Neuronal stem cell (in vitro differentiated cells): Measurements from ENCODE around the gene KIDINS220.

Experiments used
- DNase-seq: peaks from one replicate; pipeline ENCODE4 v3.0.0-alpha.2; 2013; ENCODE audit warnings: low spot score
- H2AFZ ChIP-seq: one replicate; pipeline ENCODE4 v1.6.1; 2013; ENCODE audit warnings: mild to moderate bottlenecking, low read length, inconsistent platforms
- H2AK5ac ChIP-seq: 2 replicates; pipeline ENCODE4 v1.6.1; 2013; ENCODE audit warnings: low read depth, mild to moderate bottlenecking, inconsistent platforms, low read length, moderate library complexity, mixed read lengths
- H2BK120ac ChIP-seq: 2 replicates; pipeline ENCODE4 v1.6.1; 2013; ENCODE audit warnings: low read depth, mild to moderate bottlenecking, inconsistent platforms, low read length, moderate library complexity, mixed read lengths
- H2BK12ac ChIP-seq: one replicate; pipeline ENCODE4 v1.6.1; 2013; ENCODE audit warnings: low read length, inconsistent platforms
- H2BK15ac ChIP-seq: 2 replicates; pipeline ENCODE4 v1.6.1; 2013; ENCODE audit warnings: mild to moderate bottlenecking, low read length, inconsistent platforms, mixed read lengths
- H2BK5ac ChIP-seq: one replicate; pipeline ENCODE4 v1.6.1; 2013; ENCODE audit warnings: inconsistent platforms, mild to moderate bottlenecking, low read length, moderate library complexity
- H3K14ac ChIP-seq: one replicate; pipeline ENCODE4 v1.6.1; 2013; ENCODE audit warnings: low read length, inconsistent platforms
- H3K18ac ChIP-seq: 2 replicates; pipeline ENCODE4 v1.6.1; 2013; ENCODE audit warnings: low read length, inconsistent platforms
- H3K23ac ChIP-seq: 2 replicates; pipeline ENCODE4 v1.6.1; 2013; ENCODE audit warnings: low read depth, mild to moderate bottlenecking, mixed read lengths, low read length, inconsistent platforms; ENCODE audit not compliant: poor library complexity
- H3K27ac ChIP-seq: replicated peaks from 3 replicates; pipeline ENCODE4 v1.5.1; 2013; ENCODE audit warnings: low read length, inconsistent platforms
- H3K27me3 ChIP-seq, 3 experiments: 2 replicates each; pipeline ENCODE4 v1.6.1; 2013; ENCODE audit warnings: low read length in 3 of 3, mild to moderate bottlenecking in 2 of 3, inconsistent platforms in 1 of 3, low read depth in 1 of 3, mixed read lengths in 1 of 3, moderate library complexity in 1 of 3; ENCODE audit not compliant: control insufficient read depth in 3 of 3, insufficient read depth in 3 of 3
- H3K36me3 ChIP-seq, 2 donors: replicated peaks in 1 of 2; 2 replicates each; pipeline ENCODE4 v1.6.1; 2013; ENCODE audit warnings: low read length in 2 of 2; ENCODE audit not compliant: control insufficient read depth in 2 of 2, insufficient read depth in 2 of 2
- H3K4ac ChIP-seq: 2 replicates; pipeline ENCODE4 v1.6.1; 2013; ENCODE audit warnings: inconsistent platforms, mild to moderate bottlenecking, low read length, moderate library complexity
- H3K4me1 ChIP-seq, 2 donors: 1 replicate in 1 of 2; 2 replicates in 1 of 2; pipeline ENCODE4 v1.6.1; 2013; ENCODE audit warnings: low read length in 2 of 2, low read depth in 1 of 2; ENCODE audit not compliant: control insufficient read depth in 2 of 2, insufficient read depth in 1 of 2
- H3K4me2 ChIP-seq: one replicate; pipeline ENCODE4 v1.6.1; 2013; ENCODE audit warnings: mild to moderate bottlenecking, low read length, inconsistent platforms; ENCODE audit not compliant: insufficient read depth, poor library complexity, severe bottlenecking
- H3K4me3 ChIP-seq, 2 donors: 2 replicates each; pipeline ENCODE4 v1.5.1; 2013; ENCODE audit warnings: low read length in 2 of 2, mild to moderate bottlenecking in 2 of 2, inconsistent platforms in 1 of 2, moderate library complexity in 1 of 2
- H3K79me1 ChIP-seq: one replicate; pipeline ENCODE4 v1.6.1; 2013; ENCODE audit warnings: low read depth, mild to moderate bottlenecking, inconsistent platforms, low read length, moderate library complexity
- H3K9ac ChIP-seq: one replicate; pipeline ENCODE4 v1.6.1; 2013; ENCODE audit warnings: mild to moderate bottlenecking, low read depth, low read length, inconsistent platforms; ENCODE audit not compliant: poor library complexity
- H3K9me3 ChIP-seq, 2 donors: replicated peaks in 1 of 2; 2 replicates each; pipeline versions ENCODE3 to v1.6.1; 2013; ENCODE audit warnings: low read length in 2 of 2, mild to moderate bottlenecking in 2 of 2, inconsistent platforms in 1 of 2, low read depth in 1 of 2, mixed read lengths in 1 of 2, moderate library complexity in 1 of 2; ENCODE audit not compliant: control insufficient read depth in 2 of 2, insufficient read depth in 1 of 2
- H4K8ac ChIP-seq: one replicate; pipeline ENCODE4 v1.6.1; 2013; ENCODE audit warnings: low read depth, mild to moderate bottlenecking, inconsistent platforms, low read length, moderate library complexity
- H4K91ac ChIP-seq: one replicate; pipeline ENCODE4 v1.6.1; 2013; ENCODE audit warnings: low read length, low read depth, mild to moderate bottlenecking, inconsistent platforms; ENCODE audit not compliant: poor library complexity
- WGBS, 2 donors: extraction: QIAGEN DNeasy Blood & Tissue Kit; methylation state at CpG; one replicate each; pipeline ENCODE4 v1.1.7; 2013; ENCODE audit warnings: missing lambda C conversion rate in 2 of 2, mixed read lengths in 1 of 2; ENCODE audit not compliant: insufficient read length in 2 of 2, insufficient replicate concordance in 1 of 2; ENCODE audit errors: extremely low coverage in 2 of 2; 5-methylcytosine and 5-hydroxymethylcytosine counted together

Gene KIDINS220

DNA sequence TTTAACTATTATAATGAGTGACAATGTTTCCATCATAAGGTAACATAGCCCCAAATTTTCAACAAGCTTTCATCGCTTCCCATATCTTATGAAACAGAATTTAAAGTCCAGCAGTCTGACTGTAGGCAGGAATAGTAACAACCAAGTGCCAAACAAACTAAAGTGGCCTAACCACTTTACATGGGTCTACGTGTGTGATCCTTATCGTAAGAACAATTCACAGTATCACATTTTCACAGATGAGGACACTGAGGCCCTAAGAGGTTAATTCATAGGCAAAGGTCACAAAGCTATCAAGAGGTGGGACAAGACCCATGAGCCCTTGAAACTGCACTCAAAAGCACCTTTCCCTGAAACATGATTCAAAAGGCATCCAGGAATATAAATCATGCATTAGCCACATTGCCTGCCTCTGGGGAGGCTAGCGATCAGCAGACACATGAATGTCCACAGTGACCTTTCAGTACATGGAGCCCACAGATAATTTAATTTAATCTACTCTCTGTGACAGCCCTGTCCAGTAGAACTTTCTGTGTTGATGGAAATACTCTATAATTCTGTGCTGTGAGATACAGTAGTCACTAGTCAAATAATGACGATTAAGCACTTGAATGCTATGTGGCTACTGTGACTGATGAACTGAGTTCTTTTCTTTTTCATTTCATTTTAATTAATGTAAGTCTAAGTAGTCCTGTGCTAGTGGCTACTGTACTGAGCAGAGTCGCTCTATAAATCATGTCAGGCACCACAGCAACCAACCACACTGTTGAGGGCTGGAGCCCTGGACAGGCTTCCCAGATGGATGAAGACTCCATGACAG is 30.3 kb downstream of the KIDINS220 start:
- Histone ChIP-seq H3K4ac (no peak overlapping the region), H3K36me3 (peaks cover 18 to 89% of the 10 kb centered on the region in 2 donors), H2BK120ac (no peak overlapping the region), H3K27me3 (no peaks in the 10 kb centered on the region), H3K23ac (no peak overlapping the region), H2AK5ac (no peak overlapping the region), H4K91ac (no peak overlapping the region), H3K4me2 (no peak overlapping the region), H3K27ac (no peak overlapping the region), H3K4me1 (peaks cover 0 to 1% of the 10 kb centered on the region in 2 donors), H2BK5ac (no peak overlapping the region), H3K14ac (no peak overlapping the region), H2AFZ (no peak overlapping the region), H4K8ac (no peak overlapping the region), H3K18ac (no peak overlapping the region), H3K9ac (no peak overlapping the region), H3K4me3 (no peak overlapping the region), H3K79me1 (no peaks in the 10 kb centered on the region), H3K9me3 (peaks cover 0 to 2% of the 10 kb centered on the region in 2 donors), H2BK15ac (no peak overlapping the region), H2BK12ac (no peak overlapping the region)
- no CpG with 5 or more reads among the region's 6 CpGs for WGBS, 2 donors
- no peak for DNase-seq

DNA sequence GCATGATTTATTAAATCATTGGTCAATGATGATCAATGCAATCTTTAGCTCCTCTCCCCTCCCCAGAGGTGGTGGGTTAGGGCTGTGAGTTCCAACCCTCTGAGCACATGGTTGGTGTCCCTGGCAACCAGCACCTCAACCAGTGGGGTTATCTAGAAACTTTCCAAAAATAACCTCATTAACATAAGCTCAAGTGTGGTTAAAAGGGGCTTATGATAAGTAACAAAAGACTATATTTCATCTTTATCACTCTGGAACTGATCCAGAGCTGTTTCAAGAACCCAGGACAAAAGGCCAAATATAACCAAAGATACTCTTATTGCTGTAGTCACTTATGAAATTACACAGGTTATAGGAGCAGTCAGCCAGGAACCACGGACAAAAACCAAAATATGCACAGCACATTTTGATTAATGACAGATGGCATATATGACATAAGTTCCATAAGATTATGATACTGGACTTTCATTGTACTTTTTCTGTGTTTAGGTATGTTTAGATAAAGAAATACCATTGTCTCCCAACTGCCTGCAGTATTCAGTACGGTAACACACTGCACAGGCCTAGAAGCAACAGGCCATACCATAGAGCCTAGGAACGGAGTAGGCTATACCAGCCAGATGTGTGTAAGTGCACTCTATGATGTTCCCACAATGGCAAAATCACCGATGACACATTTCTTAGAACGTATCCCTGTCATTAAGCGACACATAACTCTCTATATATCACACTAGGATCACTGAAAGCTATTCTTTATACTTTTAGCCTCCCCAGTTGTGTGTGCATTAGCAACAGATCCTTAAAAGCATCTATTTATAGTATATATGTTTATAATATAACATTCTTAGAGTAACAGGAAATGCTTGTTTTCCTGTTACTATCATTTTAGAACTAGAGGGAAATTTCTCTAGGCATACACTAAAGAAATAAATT is 31.9 kb downstream of the KIDINS220 start:
- no peak overlapping the region for H4K8ac ChIP-seq
- WGBS, 2 donors: no CpG with 5 or more reads among the region's 6 CpGs
- peaks cover 0 to 2% of the 10 kb centered on the region in 2 donors for H3K9me3 ChIP-seq
- no peaks in the 10 kb centered on the region for H3K27me3 ChIP-seq
- no peak for DNase-seq
- no peak overlapping the region for H3K14ac ChIP-seq
- H2BK12ac ChIP-seq: no peak overlapping the region
- no peak overlapping the region for H3K4ac ChIP-seq
- H2BK5ac ChIP-seq: no peak overlapping the region
- H3K27ac ChIP-seq: no peak overlapping the region
- no peak overlapping the region for H2BK15ac ChIP-seq
- no peak overlapping the region for H3K23ac ChIP-seq
- H3K4me2 ChIP-seq: no peak overlapping the region
- no peak overlapping the region for H2AFZ ChIP-seq
- no peaks in the 10 kb centered on the region for H3K79me1 ChIP-seq
- peaks cover 0 to 1% of the 10 kb centered on the region in 2 donors for H3K4me1 ChIP-seq
- peaks cover 16 to 89% of the 10 kb centered on the region in 2 donors for H3K36me3 ChIP-seq
- H3K4me3 ChIP-seq: no peak overlapping the region
- no peak overlapping the region for H2BK120ac ChIP-seq
- no peak overlapping the region for H3K9ac ChIP-seq
- no peak overlapping the region for H2AK5ac ChIP-seq
- H3K18ac ChIP-seq: no peak overlapping the region
- H4K91ac ChIP-seq: no peak overlapping the region

DNA sequence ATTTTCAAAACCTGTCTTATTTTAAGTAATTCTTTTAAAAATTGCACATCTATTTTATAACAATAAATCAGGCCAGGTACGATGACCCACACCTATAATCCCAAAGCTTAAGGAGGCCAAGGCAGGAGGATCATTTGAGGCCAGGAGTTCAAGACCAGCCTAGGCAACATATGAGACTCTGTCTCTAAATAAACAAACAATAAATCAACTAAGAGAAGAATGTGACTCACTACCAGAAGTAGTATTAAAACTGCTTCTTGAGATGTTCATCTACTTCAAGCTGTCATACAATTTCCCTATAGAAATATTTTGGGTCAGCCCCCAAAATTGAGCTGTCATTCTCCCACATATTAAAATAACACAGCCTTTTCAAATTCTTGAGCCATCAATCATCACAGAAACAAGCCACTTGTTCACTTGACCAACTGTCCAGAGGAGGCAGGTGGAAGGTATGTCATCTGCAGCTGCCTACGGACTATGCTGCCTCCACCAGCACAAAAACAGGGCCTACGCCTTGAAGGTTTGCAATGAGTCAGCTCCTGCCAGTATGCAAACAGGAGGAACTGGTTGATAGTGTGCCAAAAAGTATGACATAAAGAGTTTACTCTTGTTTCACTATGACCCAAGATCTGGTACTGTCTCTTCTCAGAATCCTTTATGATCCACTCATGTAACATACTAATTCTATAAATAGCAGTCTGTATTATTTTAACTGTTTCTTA is 33.6 kb downstream of the KIDINS220 start:
- Histone ChIP-seq H3K27ac (no peak overlapping the region), H3K4ac (no peak overlapping the region), H2BK120ac (no peak overlapping the region), H3K18ac (no peak overlapping the region), H4K91ac (no peak overlapping the region), H3K14ac (no peak overlapping the region), H3K79me1 (no peaks in the 10 kb centered on the region), H2BK15ac (no peak overlapping the region), H3K9ac (no peak overlapping the region), H3K4me3 (no peak overlapping the region), H3K4me1 (no peaks in the 10 kb centered on the region), H3K9me3 (no peaks in the 10 kb centered on the region), H2BK5ac (no peak overlapping the region), H2AFZ (no peak overlapping the region), H4K8ac (no peak overlapping the region), H2BK12ac (no peak overlapping the region), H3K27me3 (no peaks in the 10 kb centered on the region), H2AK5ac (no peak overlapping the region), H3K4me2 (no peak overlapping the region), H3K36me3 (peaks cover 11 to 96% of the 10 kb centered on the region in 2 donors), H3K23ac (no peak overlapping the region)
- DNase-seq: no peak
- no CpG with 5 or more reads among the region's 3 CpGs for WGBS, 2 donors
